Loucy (cell line): ENCODE measurements around the gene NECTIN1.

Experiments
- H2AFZ ChIP-seq: fragments of 200-600 bp; sonication (generic); 2 replicates; pipeline ENCODE4 v1.6.0; 2016; ENCODE audit warnings: antibody characterized with exemption, mild to moderate bottlenecking, low read length, moderate library complexity
- H3F3A ChIP-seq: fragments of 200-600 bp; 2 replicates; pipeline ENCODE4 v1.6.0; 2016; ENCODE audit warnings: antibody characterized with exemption, low read depth, mild to moderate bottlenecking
- H3K27me3 ChIP-seq: fragments of 200-600 bp; sonication (generic); 2 replicates; pipeline ENCODE4 v1.6.1; 2014; ENCODE audit warnings: low read length, mild to moderate bottlenecking; ENCODE audit not compliant: insufficient read depth, poor library complexity, severe bottlenecking
- H3K36me3 ChIP-seq: fragments of 200-600 bp; sonication (generic); 2 replicates; pipeline ENCODE4 v1.6.1; 2016; ENCODE audit warnings: low read length; ENCODE audit not compliant: insufficient read depth
- H3K4me1 ChIP-seq: fragments of 200-600 bp; sonication (generic); 2 replicates; pipeline ENCODE4 v1.5.1; 2014; ENCODE audit warnings: low read length, mild to moderate bottlenecking; ENCODE audit not compliant: insufficient read depth, poor library complexity, severe bottlenecking
- H3K4me2 ChIP-seq: fragments of 200-600 bp; sonication (generic); 2 replicates; pipeline ENCODE4 v1.6.0; 2014; ENCODE audit warnings: antibody characterized with exemption, low read length, low read depth, mild to moderate bottlenecking; ENCODE audit not compliant: poor library complexity, severe bottlenecking
- H3K4me3 ChIP-seq: fragments of 200-600 bp; sonication (generic); 2 replicates; pipeline ENCODE4 v1.5.1; 2014; ENCODE audit warnings: low read length, mild to moderate bottlenecking, mixed read lengths; ENCODE audit not compliant: poor library complexity, severe bottlenecking
- H3K79me2 ChIP-seq: fragments of 200-600 bp; sonication (generic); 2 replicates; pipeline ENCODE4 v1.6.1; 2014; ENCODE audit warnings: low read length; ENCODE audit not compliant: insufficient read depth
- H3K9ac ChIP-seq: fragments of 200-600 bp; sonication (generic); 2 replicates; pipeline ENCODE4 v1.6.0; 2014; ENCODE audit warnings: mild to moderate bottlenecking, low read depth, low read length, moderate library complexity; ENCODE audit not compliant: poor library complexity, severe bottlenecking
- H3K9me2 ChIP-seq: fragments of 200-600 bp; sonication (generic); replicated peaks from 2 replicates; pipeline ENCODE4 v1.6.1; 2016; ENCODE audit warnings: low read depth, low read length, mixed read lengths
- H3K9me3 ChIP-seq: fragments of 200-600 bp; sonication (generic); 2 replicates; pipeline ENCODE4 v1.6.1; 2014; ENCODE audit warnings: mild to moderate bottlenecking, antibody characterized with exemption, low read length, low read depth; ENCODE audit not compliant: insufficient read depth
- H4K20me1 ChIP-seq: fragments of 200-600 bp; sonication (generic); 2 replicates; pipeline ENCODE4 v1.6.0; 2014; ENCODE audit warnings: antibody characterized with exemption, low read length, mild to moderate bottlenecking; ENCODE audit not compliant: insufficient read depth, poor library complexity, severe bottlenecking
- CTCF ChIP-seq: fragments of 200-600 bp; sonication (generic); conservative IDR thresholded peaks from 2 replicates; pipeline ENCODE4 v1.5.1; 2014; ENCODE audit warnings: mild to moderate bottlenecking, antibody characterized with exemption, low read length
- EZH2phosphoT487 ChIP-seq: fragments of 200-600 bp; IDR thresholded peaks from 2 replicates; pipeline ENCODE4 v1.6.1; 2018; ENCODE audit warnings: antibody characterized with exemption, mild to moderate bottlenecking, moderate library complexity, borderline replicate concordance

Gene NECTIN1

GRCh38 chr11:119747868-119748660 lies 19.1 kb upstream of the NECTIN1 start:
- Histone ChIP-seq H3K4me2 (peak overlapping the region; percentile 82), H3F3A (no peaks in the 10 kb centered on the region), H3K9me3 (no peaks in the 10 kb centered on the region), H2AFZ (no peak overlapping the region), H3K4me1 (peaks cover 17% of the 10 kb centered on the region), H3K36me3 (no peaks in the 10 kb centered on the region), H4K20me1 (no peaks in the 10 kb centered on the region), H3K9me2 (no peaks in the 10 kb centered on the region), H3K27me3 (no peaks in the 10 kb centered on the region), H3K9ac (no peak overlapping the region), H3K4me3 (peak overlapping the region; percentile 44), H3K79me2 (no peaks in the 10 kb centered on the region)
- TF ChIP-seq CTCF (no peak), EZH2phosphoT487 (no peak; the same call in 1 of the 2 replicates)

GRCh38 chr11:119745776-119746535 lies 17.0 kb upstream of the NECTIN1 start:
- Histone ChIP-seq H3K9me3 (no peaks in the 10 kb centered on the region), H2AFZ (no peak overlapping the region), H3K9me2 (no peaks in the 10 kb centered on the region), H3K4me2 (no peak overlapping the region), H3K79me2 (no peaks in the 10 kb centered on the region), H3K4me3 (no peak overlapping the region), H3F3A (no peaks in the 10 kb centered on the region), H3K4me1 (peaks cover 17% of the 10 kb centered on the region), H3K9ac (no peak overlapping the region), H3K27me3 (no peaks in the 10 kb centered on the region), H4K20me1 (no peaks in the 10 kb centered on the region), H3K36me3 (no peaks in the 10 kb centered on the region)
- TF ChIP-seq CTCF: no peak
- no peak for TF ChIP-seq EZH2phosphoT487

GRCh38 chr11:119745112-119745511 lies 16.1 kb upstream of the NECTIN1 start:
- Histone ChIP-seq H3K9me2 (no peaks in the 10 kb centered on the region), H3K4me2 (no peak overlapping the region), H3K9me3 (no peaks in the 10 kb centered on the region), H3K9ac (no peak overlapping the region), H3K36me3 (no peaks in the 10 kb centered on the region), H3K27me3 (no peaks in the 10 kb centered on the region), H2AFZ (no peak overlapping the region), H3K79me2 (no peaks in the 10 kb centered on the region), H4K20me1 (no peaks in the 10 kb centered on the region), H3K4me1 (peaks cover 17% of the 10 kb centered on the region), H3K4me3 (no peak overlapping the region), H3F3A (no peaks in the 10 kb centered on the region)
- no peak for TF ChIP-seq EZH2phosphoT487
- TF ChIP-seq CTCF: no peak
